Measurements from ENCODE around the gene ZNF106.

The ZNF106 gene

DNA sequence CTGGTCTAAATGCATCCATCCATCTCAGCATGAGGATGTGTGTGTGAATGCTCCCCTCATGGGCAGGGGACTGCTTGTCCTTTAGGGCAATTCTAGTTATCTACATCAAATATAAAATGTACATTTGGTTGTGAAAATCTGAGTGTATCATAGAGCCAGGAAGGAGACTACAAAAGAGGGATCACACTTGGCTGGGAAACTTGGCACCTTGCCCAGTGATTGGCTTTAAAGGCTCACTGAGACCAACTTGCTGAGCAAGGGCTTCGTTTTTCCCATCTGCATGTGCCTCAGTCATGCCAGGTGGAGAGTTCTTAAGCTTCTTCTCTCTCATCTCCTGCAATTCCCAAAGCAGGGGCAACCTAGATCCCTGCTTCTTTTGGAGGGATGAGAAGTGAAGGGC is 126.4 kb downstream of the ZNF106 start:
- DNase-seq, result peak; percentile 73 to 89

DNA sequence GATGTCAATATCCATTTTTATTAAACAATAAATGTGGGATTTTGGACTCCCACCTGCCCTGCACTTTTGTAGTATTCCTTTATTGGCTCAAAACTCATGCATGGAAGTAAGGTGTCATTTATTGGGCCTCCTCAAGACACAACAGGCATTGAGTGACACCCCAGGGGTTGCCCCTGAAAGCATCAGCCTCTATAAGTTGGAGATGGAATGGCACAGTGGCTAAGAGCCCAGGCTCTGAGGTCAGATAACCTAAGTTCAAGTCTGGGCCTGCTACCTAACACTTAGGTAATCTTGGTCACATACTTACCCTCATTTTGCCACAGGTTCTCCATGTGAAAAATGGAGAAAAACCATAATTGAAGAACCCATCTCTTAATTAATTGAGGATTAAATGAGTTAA is 127.0 kb downstream of the ZNF106 start:
- peak; percentile 74 to 78 for DNase-seq

DNA sequence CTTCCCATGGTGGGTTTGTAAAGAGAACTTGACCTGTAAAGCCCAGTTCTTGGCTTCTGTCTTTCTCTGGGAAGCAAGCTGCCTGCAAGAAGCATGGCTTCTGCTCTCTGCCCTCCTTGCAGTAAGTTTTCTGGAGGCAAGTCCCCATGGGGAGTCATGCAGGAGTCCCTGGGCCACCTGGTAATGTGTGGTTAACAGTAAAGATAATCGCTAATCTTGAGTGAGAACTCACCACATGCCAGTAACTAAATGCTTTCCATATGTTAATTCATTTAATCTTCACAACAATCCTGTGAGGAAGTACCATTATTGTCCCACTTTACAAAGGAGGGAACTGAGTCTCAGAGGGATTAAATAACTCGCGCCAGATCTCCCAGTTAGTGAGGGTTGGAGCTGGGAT is 127.5 kb downstream of the ZNF106 start:
- DNase-seq, result peak; percentile 84 to 88

All from NCI-H524 (cell line).